Fibroblast of lung (primary cell): ENCODE data around the gene CABP7. TPM values are rescaled to one million over a fixed set of nuclear protein-coding genes. Genes with fewer than 3 reads are reported as not detected.

Source experiments
- DNase-seq, 2 donors: peaks; one replicate each; pipeline versions ENCODE4 v3.0.0 to v3.0.0-alpha.2; 2010; ENCODE audit warnings: low read depth in 2 of 2
- H2AFZ ChIP-seq: 2 replicates; pipeline ENCODE4 v1.5.1; 2012; ENCODE audit warnings: low read length, control low read depth, inconsistent platforms
- H3K27ac ChIP-seq: 2 replicates; pipeline ENCODE4 v1.5.1; 2011; ENCODE audit warnings: low read length, control low read depth; ENCODE audit not compliant: insufficient read depth
- H3K27me3 ChIP-seq: 2 replicates; pipeline ENCODE4 v1.5.1; 2011; ENCODE audit warnings: mild to moderate bottlenecking, low read length; ENCODE audit not compliant: control insufficient read depth, insufficient read depth
- H3K36me3 ChIP-seq: 2 replicates; pipeline ENCODE4 v1.5.1; 2011; ENCODE audit warnings: low read length; ENCODE audit not compliant: control insufficient read depth, insufficient read depth
- H3K4me1 ChIP-seq: 2 replicates; pipeline ENCODE4 v1.5.1; 2011; ENCODE audit warnings: low read length; ENCODE audit not compliant: control insufficient read depth, insufficient read depth; ENCODE audit errors: extremely low read depth
- H3K4me2 ChIP-seq: 2 replicates; pipeline ENCODE4 v1.5.1; 2011; ENCODE audit warnings: low read length, control low read depth; ENCODE audit not compliant: insufficient read depth; ENCODE audit errors: extremely low read depth
- H3K4me3 ChIP-seq, 4 experiments: fragments of 200-600 bp in 1 of 4; sonication (generic) in 1 of 4; replicated peaks in 1 of 4; 2 replicates each; pipeline ENCODE4 v1.5.1; 2011 to 2016; ENCODE audit warnings: low read length in 4 of 4, low read depth in 3 of 4, mild to moderate bottlenecking in 3 of 4, control low read depth in 2 of 4, inconsistent platforms in 1 of 4, mixed read lengths in 1 of 4; ENCODE audit not compliant: insufficient read depth in 1 of 4; ENCODE audit errors: control extremely low read depth in 1 of 4
- H3K79me2 ChIP-seq: 2 replicates; pipeline ENCODE4 v1.5.1; 2012; ENCODE audit warnings: mild to moderate bottlenecking, low read length, inconsistent platforms; ENCODE audit not compliant: control insufficient read depth, insufficient read depth
- H3K9ac ChIP-seq: 2 replicates; pipeline ENCODE4 v1.5.1; 2011; ENCODE audit warnings: mild to moderate bottlenecking, low read length, control low read depth; ENCODE audit not compliant: insufficient read depth
- H3K9me3 ChIP-seq: 2 replicates; pipeline ENCODE4 v1.5.1; 2012; ENCODE audit warnings: low read depth, low read length; ENCODE audit not compliant: control insufficient read depth, insufficient read depth
- H4K20me1 ChIP-seq: 2 replicates; pipeline ENCODE4 v1.5.1; 2011; ENCODE audit warnings: low read length; ENCODE audit not compliant: control insufficient read depth, insufficient read depth; ENCODE audit errors: extremely low read depth
- EZH2 ChIP-seq: IDR thresholded peaks from 2 replicates; pipeline ENCODE4 v1.5.1; 2012; ENCODE audit warnings: low read length, control low read depth, mild to moderate bottlenecking; ENCODE audit errors: missing control alignments
- polyA plus RNA-seq, 2 donors: library from polyadenylated mRNA; depleted of rRNA in 1 of 2; stranded (reverse) in 1 of 2; unstranded in 1 of 2; fragments of >200 nt; gene quantifications; 2 replicates each; pipeline ENCODE4 v1.2.1, GENCODE V29; 2011 to 2012; ENCODE audit warnings: missing spikeins in 1 of 2
- total RNA-seq: library from RNA; depleted of rRNA; stranded (reverse); fragments of >200 nt; gene quantifications from 2 replicates; pipeline ENCODE4 v1.2.1, GENCODE V29; 2014
- TF ChIP-seq, protein P1 (sequence below), 2 donors: IDR thresholded peaks in 1 of 2; conservative IDR thresholded peaks in 1 of 2; 1 replicate in 1 of 2; 2 replicates in 1 of 2; pipeline ENCODE4 v1.5.1; 2011 to 2012; ENCODE audit warnings: low read length in 2 of 2, control low read depth in 1 of 2, inconsistent platforms in 1 of 2, low read depth in 1 of 2, mild to moderate bottlenecking in 1 of 2

The CABP7 gene
- total and polyA plus RNA-seq, 2 donors (not counting 1 experiment from before 2014, with no cell fraction given): not detected

DNA sequence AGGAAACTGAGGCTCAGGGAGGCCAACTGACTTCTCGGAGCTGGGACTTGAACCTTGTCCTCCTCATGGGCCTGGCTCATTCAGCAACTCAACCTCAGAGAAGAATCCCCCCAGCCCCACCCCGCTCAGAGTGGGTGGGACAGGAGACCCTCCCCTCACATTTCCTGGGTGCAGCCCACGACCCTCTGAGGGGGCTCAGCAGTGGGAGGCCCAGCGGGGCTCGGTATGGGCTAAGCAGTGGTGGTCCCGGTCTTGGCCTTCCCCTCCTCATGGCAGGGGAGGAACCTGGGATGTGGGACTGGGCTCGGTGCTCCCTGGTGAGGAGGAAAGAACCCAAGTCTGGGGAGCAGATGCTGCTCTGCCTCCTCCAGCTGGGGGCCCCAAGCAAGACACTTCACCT lies 14.2 kb upstream of the CABP7 start:
- Histone ChIP-seq H3K4me3 (no peak overlapping the region), H3K27me3 (peaks cover 23% of the 10 kb centered on the region), H3K9me3 (no peaks in the 10 kb centered on the region), H4K20me1 (no peaks in the 10 kb centered on the region), H3K4me1 (peaks cover 5% of the 10 kb centered on the region), H3K4me2 (no peak overlapping the region), H3K79me2 (no peaks in the 10 kb centered on the region), H3K36me3 (no peaks in the 10 kb centered on the region), H3K27ac (no peak overlapping the region), H3K9ac (no peak overlapping the region), H2AFZ (no peak overlapping the region)
- no peak for TF ChIP-seq EZH2
- TF ChIP-seq, protein P1, sequence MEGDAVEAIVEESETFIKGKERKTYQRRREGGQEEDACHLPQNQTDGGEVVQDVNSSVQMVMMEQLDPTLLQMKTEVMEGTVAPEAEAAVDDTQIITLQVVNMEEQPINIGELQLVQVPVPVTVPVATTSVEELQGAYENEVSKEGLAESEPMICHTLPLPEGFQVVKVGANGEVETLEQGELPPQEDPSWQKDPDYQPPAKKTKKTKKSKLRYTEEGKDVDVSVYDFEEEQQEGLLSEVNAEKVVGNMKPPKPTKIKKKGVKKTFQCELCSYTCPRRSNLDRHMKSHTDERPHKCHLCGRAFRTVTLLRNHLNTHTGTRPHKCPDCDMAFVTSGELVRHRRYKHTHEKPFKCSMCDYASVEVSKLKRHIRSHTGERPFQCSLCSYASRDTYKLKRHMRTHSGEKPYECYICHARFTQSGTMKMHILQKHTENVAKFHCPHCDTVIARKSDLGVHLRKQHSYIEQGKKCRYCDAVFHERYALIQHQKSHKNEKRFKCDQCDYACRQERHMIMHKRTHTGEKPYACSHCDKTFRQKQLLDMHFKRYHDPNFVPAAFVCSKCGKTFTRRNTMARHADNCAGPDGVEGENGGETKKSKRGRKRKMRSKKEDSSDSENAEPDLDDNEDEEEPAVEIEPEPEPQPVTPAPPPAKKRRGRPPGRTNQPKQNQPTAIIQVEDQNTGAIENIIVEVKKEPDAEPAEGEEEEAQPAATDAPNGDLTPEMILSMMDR (conservative IDR thresholded peaks at IDR 0.05 in 1 of 2, IDR thresholded peaks at IDR 0.05 in 1 of 2; ENCODE audit: low read depth in 1 of 2, low read length in 2 of 2): no peak
- DNase-seq: no peak

DNA sequence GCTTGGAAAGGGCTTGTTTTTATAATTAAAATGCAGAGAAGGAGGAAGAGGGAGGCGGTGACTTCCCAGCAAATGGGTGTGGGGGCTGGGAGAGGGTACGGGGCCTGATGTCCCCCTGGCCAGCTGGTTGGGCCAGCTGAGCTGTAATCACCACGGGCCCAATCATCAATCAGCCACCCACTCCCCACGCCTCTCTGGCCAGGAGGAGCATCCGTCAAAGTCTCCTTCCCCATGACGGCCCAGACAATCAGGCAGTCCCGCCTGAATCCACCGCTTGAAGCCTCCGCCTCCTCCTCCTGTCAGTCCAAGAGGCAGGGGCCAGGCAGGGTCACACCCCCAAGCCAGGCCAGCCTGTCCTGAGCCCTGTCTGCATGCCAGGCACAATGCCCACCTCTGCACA lies 13.3 kb upstream of the CABP7 start:
- Histone ChIP-seq H3K9ac (no peak overlapping the region), H3K27ac (no peak overlapping the region), H3K4me2 (no peak overlapping the region), H3K9me3 (no peaks in the 10 kb centered on the region), H2AFZ (no peak overlapping the region), H3K4me3 (no peak overlapping the region), H3K4me1 (peaks cover 5% of the 10 kb centered on the region), H3K79me2 (no peaks in the 10 kb centered on the region), H3K36me3 (no peaks in the 10 kb centered on the region), H3K27me3 (peaks cover 23% of the 10 kb centered on the region), H4K20me1 (no peaks in the 10 kb centered on the region)
- peak in 1 of 2 donors; percentile 46 for DNase-seq
- TF ChIP-seq, protein P1 (conservative IDR thresholded peaks at IDR 0.05 in 1 of 2, IDR thresholded peaks at IDR 0.05 in 1 of 2; ENCODE audit: low read depth in 1 of 2, low read length in 2 of 2): no peak
- TF ChIP-seq EZH2: no peak

DNA sequence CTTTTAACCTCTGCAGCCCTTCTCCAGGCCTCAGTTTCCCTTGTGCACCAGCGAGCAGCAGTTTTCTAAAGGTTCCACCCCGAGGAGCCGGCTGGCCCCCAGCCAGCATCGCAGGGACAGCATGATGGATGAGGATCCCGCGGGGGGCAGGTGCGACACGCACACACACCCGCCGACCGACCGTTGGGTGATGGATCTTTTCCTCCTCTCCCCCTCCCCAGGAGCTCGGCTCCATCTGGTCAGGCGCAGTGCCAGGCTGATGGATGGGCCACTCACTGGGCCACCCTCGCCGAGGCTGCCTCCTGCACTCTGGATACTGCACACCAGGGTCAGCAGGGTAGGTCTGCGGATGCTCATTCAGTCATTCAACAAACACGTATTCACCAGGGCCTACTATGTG lies 12.8 kb upstream of the CABP7 start:
- Histone ChIP-seq H2AFZ (no peak overlapping the region), H3K27me3 (peaks cover 23% of the 10 kb centered on the region), H3K4me1 (no peaks in the 10 kb centered on the region), H3K79me2 (no peaks in the 10 kb centered on the region), H3K9ac (no peak overlapping the region), H3K9me3 (no peaks in the 10 kb centered on the region), H3K27ac (no peak overlapping the region), H3K4me3 (no peak overlapping the region), H3K4me2 (no peak overlapping the region), H3K36me3 (no peaks in the 10 kb centered on the region), H4K20me1 (no peaks in the 10 kb centered on the region)
- no peak for DNase-seq
- no peak for TF ChIP-seq EZH2
- TF ChIP-seq, protein P1 (conservative IDR thresholded peaks at IDR 0.05 in 1 of 2, IDR thresholded peaks at IDR 0.05 in 1 of 2; ENCODE audit: low read depth in 1 of 2, low read length in 2 of 2): no peak
